Panc1 (cell line): ENCODE measurements around the gene MYF5. TPM values are rescaled to one million over a fixed set of nuclear protein-coding genes. Genes with fewer than 3 reads are reported as not detected.

ENCODE experiments used
- ATAC-seq: fragments of 200-7000 bp; cut with Tn5 transposase; 2 replicates; pipeline ENCODE4 v1.9.1; 2020; ENCODE audit warnings: mild to moderate bottlenecking, moderate library complexity
- BruUV-seq: library from RNA; stranded (reverse); fragments of 400-500 nt; replicated peaks from 2 replicates; lab custom pipeline; 2021; lab: Mats Ljungman, UMichigan
- CTCF ChIA-PET: fragments of 300-600 bp; sonication (Branson Sonifier 250); formaldehyde crosslinking; loops from one replicate; lab custom pipeline; 2022; ENCODE audit warnings: antibody characterized with exemption; lab: Charles Lee
- POLR2A ChIA-PET: fragments of 300-600 bp; sonication (Branson Sonifier 250); formaldehyde crosslinking; loops from one replicate; lab custom pipeline; 2022; ENCODE audit warnings: antibody characterized with exemption; lab: Charles Lee
- DNase-seq: peaks from one replicate; pipeline ENCODE4 v3.0.0-alpha.2; 2010; ENCODE audit warnings: low read depth, low spot score
- H3K27ac ChIP-seq: 2 replicates; pipeline ENCODE4 v1.5.1; 2011; ENCODE audit warnings: mild to moderate bottlenecking, low read length, inconsistent platforms
- H3K27me3 ChIP-seq: fragments of 200-500 bp; sonication (Bioruptor generic); 2 replicates; pipeline ENCODE4 v1.6.0; 2014; ENCODE audit warnings: low read length, inconsistent platforms; ENCODE audit not compliant: control insufficient read depth, insufficient read depth
- H3K36me3 ChIP-seq: fragments of 200-500 bp; sonication (Bioruptor generic); 2 replicates; pipeline ENCODE4 v1.5.1; 2014; ENCODE audit warnings: inconsistent platforms, mild to moderate bottlenecking, low read length, moderate library complexity; ENCODE audit not compliant: control insufficient read depth, insufficient read depth
- H3K4me1 ChIP-seq: 2 replicates; pipeline ENCODE4 v1.5.1; 2011; ENCODE audit warnings: inconsistent platforms, mild to moderate bottlenecking, low read length, moderate library complexity; ENCODE audit not compliant: control insufficient read depth, insufficient read depth
- H3K4me3 ChIP-seq, 2 experiments: 2 replicates each; pipeline ENCODE4 v1.5.1; 2011 to 2012; ENCODE audit warnings: low read depth in 2 of 2, low read length in 2 of 2, mild to moderate bottlenecking in 2 of 2, inconsistent platforms in 1 of 2, moderate library complexity in 1 of 2
- H3K9me3 ChIP-seq: fragments of 200-500 bp; sonication (Bioruptor generic); 2 replicates; pipeline ENCODE4 v1.5.1; 2014; ENCODE audit warnings: low read depth, mild to moderate bottlenecking, inconsistent platforms, low read length, moderate library complexity; ENCODE audit not compliant: control insufficient read depth, insufficient read depth
- SIN3A ChIP-seq: IDR thresholded peaks from 2 replicates; pipeline ENCODE4 v1.6.1; 2012; ENCODE audit warnings: low read depth, mild to moderate bottlenecking, low read length, moderate library complexity, borderline replicate concordance; ENCODE audit not compliant: insufficient read depth
- TCF7L2 ChIP-seq: IDR thresholded peaks from 2 replicates; pipeline ENCODE4 v1.6.1; 2011; ENCODE audit warnings: mild to moderate bottlenecking, low read depth, low read length, inconsistent platforms
- in situ Hi-C: cut with HindIII; loops from 2 replicates; pipeline ENCODE4 v1.10.0; 2016; ENCODE audit warnings: low sequenced_read_pairs, low pct_unique_long_range_greater_than_20kb
- intact Hi-C: fragments of 100-400 bp; cut with micrococcal nuclease; formaldehyde crosslinking; loops from one replicate; pipeline ENCODE4 v1.10.0; 2022; ENCODE audit not compliant: unreplicated experiment
- total RNA-seq: library from RNA; stranded (reverse); gene quantifications from one replicate; pipeline ENCODE4 v1.2.1, GENCODE V29; 2021; ENCODE audit not compliant: unreplicated experiment
- TF ChIP-seq, protein P1 (sequence below): fragments of 450-650 bp; IDR thresholded peaks from 2 replicates; pipeline ENCODE4 v1.5.1; 2017; ENCODE audit warnings: mild to moderate bottlenecking
- TF ChIP-seq, protein P2 (sequence below), 2 experiments: IDR thresholded peaks; 2 replicates each; pipeline ENCODE4 v1.6.1; 2011 to 2012; ENCODE audit warnings: low read depth in 2 of 2, control low read depth in 1 of 2, low read length in 1 of 2, mild to moderate bottlenecking in 1 of 2, moderate library complexity in 1 of 2; ENCODE audit not compliant: insufficient read depth in 1 of 2

The MYF5 gene
- total RNA-seq, 1 experiment from 2014 or later = not detected

DNA sequence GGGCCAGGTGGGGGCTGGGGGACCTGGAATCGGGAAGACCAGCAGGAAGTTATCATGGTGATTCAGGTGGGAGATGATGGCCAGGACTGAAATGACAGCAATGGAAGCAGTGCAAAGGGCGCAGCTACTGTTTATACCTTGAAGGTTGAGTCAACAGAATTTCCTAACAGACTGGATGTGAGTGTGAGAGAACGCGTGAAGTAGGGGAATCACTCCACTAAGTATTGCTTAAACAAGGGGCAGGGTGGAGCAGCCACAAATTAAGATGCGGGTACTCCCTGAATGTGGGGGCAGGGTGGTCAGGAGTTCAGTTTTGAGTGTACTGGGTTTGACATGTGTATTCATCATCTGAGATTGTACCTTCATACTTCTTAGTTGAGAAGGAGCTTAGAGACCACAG, 45.1 kb downstream of the MYF5 start:
- ATAC-seq = no peak
- Histone ChIP-seq H3K27me3 (no peaks in the 10 kb centered on the region), H3K36me3 (no peaks in the 10 kb centered on the region), H3K27ac (no peak overlapping the region), H3K4me1 (no peaks in the 10 kb centered on the region), H3K9me3 (no peaks in the 10 kb centered on the region), H3K4me3 (no peak overlapping the region)
- BruUV-seq = no TSS peak
- CTCF ChIA-PET = no interaction called here
- POLR2A ChIA-PET = no interaction called here
- in situ Hi-C loops (no loop called here), intact Hi-C loops (loop anchor here (2.0 to 5.0 kb wide), 2 partner anchors 290 to 349 kb away; no protein-coding TSS in a partner anchor)
- DNase-seq = no peak
- no peak for TF ChIP-seq SIN3A
- no peak for TF ChIP-seq TCF7L2
- TF ChIP-seq, protein P1, sequence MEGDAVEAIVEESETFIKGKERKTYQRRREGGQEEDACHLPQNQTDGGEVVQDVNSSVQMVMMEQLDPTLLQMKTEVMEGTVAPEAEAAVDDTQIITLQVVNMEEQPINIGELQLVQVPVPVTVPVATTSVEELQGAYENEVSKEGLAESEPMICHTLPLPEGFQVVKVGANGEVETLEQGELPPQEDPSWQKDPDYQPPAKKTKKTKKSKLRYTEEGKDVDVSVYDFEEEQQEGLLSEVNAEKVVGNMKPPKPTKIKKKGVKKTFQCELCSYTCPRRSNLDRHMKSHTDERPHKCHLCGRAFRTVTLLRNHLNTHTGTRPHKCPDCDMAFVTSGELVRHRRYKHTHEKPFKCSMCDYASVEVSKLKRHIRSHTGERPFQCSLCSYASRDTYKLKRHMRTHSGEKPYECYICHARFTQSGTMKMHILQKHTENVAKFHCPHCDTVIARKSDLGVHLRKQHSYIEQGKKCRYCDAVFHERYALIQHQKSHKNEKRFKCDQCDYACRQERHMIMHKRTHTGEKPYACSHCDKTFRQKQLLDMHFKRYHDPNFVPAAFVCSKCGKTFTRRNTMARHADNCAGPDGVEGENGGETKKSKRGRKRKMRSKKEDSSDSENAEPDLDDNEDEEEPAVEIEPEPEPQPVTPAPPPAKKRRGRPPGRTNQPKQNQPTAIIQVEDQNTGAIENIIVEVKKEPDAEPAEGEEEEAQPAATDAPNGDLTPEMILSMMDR = no peak

GRCh38 chr12:80763874-80764273, 47.2 kb downstream of the MYF5 start:
- DNase-seq (peak; percentile 5), ATAC-seq (no peak)
- TF ChIP-seq, protein P2, sequence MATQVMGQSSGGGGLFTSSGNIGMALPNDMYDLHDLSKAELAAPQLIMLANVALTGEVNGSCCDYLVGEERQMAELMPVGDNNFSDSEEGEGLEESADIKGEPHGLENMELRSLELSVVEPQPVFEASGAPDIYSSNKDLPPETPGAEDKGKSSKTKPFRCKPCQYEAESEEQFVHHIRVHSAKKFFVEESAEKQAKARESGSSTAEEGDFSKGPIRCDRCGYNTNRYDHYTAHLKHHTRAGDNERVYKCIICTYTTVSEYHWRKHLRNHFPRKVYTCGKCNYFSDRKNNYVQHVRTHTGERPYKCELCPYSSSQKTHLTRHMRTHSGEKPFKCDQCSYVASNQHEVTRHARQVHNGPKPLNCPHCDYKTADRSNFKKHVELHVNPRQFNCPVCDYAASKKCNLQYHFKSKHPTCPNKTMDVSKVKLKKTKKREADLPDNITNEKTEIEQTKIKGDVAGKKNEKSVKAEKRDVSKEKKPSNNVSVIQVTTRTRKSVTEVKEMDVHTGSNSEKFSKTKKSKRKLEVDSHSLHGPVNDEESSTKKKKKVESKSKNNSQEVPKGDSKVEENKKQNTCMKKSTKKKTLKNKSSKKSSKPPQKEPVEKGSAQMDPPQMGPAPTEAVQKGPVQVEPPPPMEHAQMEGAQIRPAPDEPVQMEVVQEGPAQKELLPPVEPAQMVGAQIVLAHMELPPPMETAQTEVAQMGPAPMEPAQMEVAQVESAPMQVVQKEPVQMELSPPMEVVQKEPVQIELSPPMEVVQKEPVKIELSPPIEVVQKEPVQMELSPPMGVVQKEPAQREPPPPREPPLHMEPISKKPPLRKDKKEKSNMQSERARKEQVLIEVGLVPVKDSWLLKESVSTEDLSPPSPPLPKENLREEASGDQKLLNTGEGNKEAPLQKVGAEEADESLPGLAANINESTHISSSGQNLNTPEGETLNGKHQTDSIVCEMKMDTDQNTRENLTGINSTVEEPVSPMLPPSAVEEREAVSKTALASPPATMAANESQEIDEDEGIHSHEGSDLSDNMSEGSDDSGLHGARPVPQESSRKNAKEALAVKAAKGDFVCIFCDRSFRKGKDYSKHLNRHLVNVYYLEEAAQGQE (IDR thresholded peaks at IDR 0.05; ENCODE audit: insufficient read depth in 1 of 2, low read depth in 2 of 2, low read length in 1 of 2) = no peak
- TF ChIP-seq, protein P1 = peak; percentile 58; the same call in 1 of the 2 replicates
- no peaks in the 10 kb centered on the region for H3K36me3 ChIP-seq
- no peak overlapping the region for H3K27ac ChIP-seq
- no peaks in the 10 kb centered on the region for H3K9me3 ChIP-seq
- no peaks in the 10 kb centered on the region for H3K4me1 ChIP-seq
- ChIA-PET POLR2A (no interaction called here), CTCF (no interaction called here)
- in situ Hi-C loops = no loop called here
- H3K27me3 ChIP-seq = no peaks in the 10 kb centered on the region
- no peak overlapping the region for H3K4me3 ChIP-seq
- intact Hi-C loops = loop anchor here (2.0 to 5.0 kb wide), 2 partner anchors 292 to 351 kb away; no protein-coding TSS in a partner anchor
- BruUV-seq = no TSS peak

GRCh38 chr12:80766210-80766609, 49.5 kb downstream of the MYF5 start:
- Histone ChIP-seq H3K27me3 (no peaks in the 10 kb centered on the region), H3K27ac (no peak overlapping the region), H3K4me3 (no peak overlapping the region), H3K36me3 (no peaks in the 10 kb centered on the region), H3K4me1 (no peaks in the 10 kb centered on the region), H3K9me3 (no peaks in the 10 kb centered on the region)
- DNase-seq (no peak), ATAC-seq (no peak)
- no peak for TF ChIP-seq TCF7L2
- TF ChIP-seq SIN3A = no peak
- POLR2A ChIA-PET = no interaction called here
- in situ Hi-C loops (no loop called here), intact Hi-C loops (no loop called here)
- CTCF ChIA-PET = no interaction called here
- no TSS peak for BruUV-seq
